OCI-LY7 (cell line): ENCODE measurements around the gene CENPV. TPM values are rescaled to one million over a fixed set of nuclear protein-coding genes. Genes with fewer than 3 reads are reported as not detected.

Experiments
- BruUV-seq: library from RNA; stranded (reverse); fragments of 400-500 nt; replicated peaks from 2 replicates; lab custom pipeline; 2021; lab: Mats Ljungman, UMichigan
- CTCF ChIA-PET: fragments of 300-600 bp; sonication (Branson Sonifier 250); formaldehyde crosslinking; loops from one replicate; lab custom pipeline; 2022; ENCODE audit warnings: antibody characterized with exemption; ENCODE audit not compliant: unreplicated experiment; lab: Charles Lee
- POLR2A ChIA-PET: fragments of 300-600 bp; sonication (Branson Sonifier 250); formaldehyde crosslinking; loops from one replicate; lab custom pipeline; 2022; ENCODE audit warnings: antibody characterized with exemption; lab: Charles Lee
- DNase-seq: peaks from one replicate; pipeline ENCODE4 v3.0.0-alpha.2; 2015; ENCODE audit warnings: low spot score
- H2AFZ ChIP-seq: fragments of 200-600 bp; sonication (generic), shearing (Covaris generic); 2 replicates; pipeline ENCODE4 v1.6.1; 2014; ENCODE audit warnings: mild to moderate bottlenecking, antibody characterized with exemption, low read length, moderate library complexity
- H3K27ac ChIP-seq: fragments of 200-600 bp; sonication (generic); 2 replicates; pipeline ENCODE4 v1.5.1; 2014; ENCODE audit warnings: mixed run types, low read depth, mild to moderate bottlenecking, moderate library complexity, low read length, inconsistent platforms; ENCODE audit not compliant: poor library complexity, severe bottlenecking
- H3K36me3 ChIP-seq: fragments of 200-600 bp; sonication (generic); 2 replicates; pipeline ENCODE4 v1.6.1; 2014; ENCODE audit warnings: mild to moderate bottlenecking, antibody characterized with exemption, low read length, moderate library complexity, mixed read lengths; ENCODE audit not compliant: insufficient read depth
- H3K4me1 ChIP-seq: fragments of 200-600 bp; sonication (generic); 2 replicates; pipeline ENCODE4 v1.5.1; 2014; ENCODE audit warnings: mild to moderate bottlenecking, low read length; ENCODE audit not compliant: insufficient read depth, poor library complexity, severe bottlenecking
- H3K4me2 ChIP-seq: fragments of 200-600 bp; sonication (generic); 2 replicates; pipeline ENCODE4 v1.6.1; 2014; ENCODE audit warnings: mild to moderate bottlenecking, low read length
- H3K4me3 ChIP-seq: fragments of 200-600 bp; sonication (generic); 2 replicates; pipeline ENCODE4 v1.5.1; 2014; ENCODE audit warnings: mild to moderate bottlenecking, low read depth, low read length; ENCODE audit not compliant: poor library complexity, severe bottlenecking
- H3K79me2 ChIP-seq: fragments of 200-600 bp; sonication (generic); 2 replicates; pipeline ENCODE4 v1.6.1; 2016; ENCODE audit warnings: low read depth, mild to moderate bottlenecking, low read length, moderate library complexity, mixed read lengths; ENCODE audit not compliant: insufficient read depth
- H3K9me2 ChIP-seq: fragments of 200-600 bp; sonication (generic); 2 replicates; pipeline ENCODE4 v1.6.1; 2016; ENCODE audit warnings: mild to moderate bottlenecking, low read length, mixed read lengths; ENCODE audit not compliant: insufficient read depth
- H3K9me3 ChIP-seq: fragments of 200-600 bp; sonication (generic); 2 replicates; pipeline ENCODE4 v1.6.1; 2014; ENCODE audit warnings: mild to moderate bottlenecking, mixed run types, low read length, mixed read lengths
- H4K20me1 ChIP-seq: fragments of 200-600 bp; sonication (generic); 2 replicates; pipeline ENCODE4 v1.6.1; 2014; ENCODE audit warnings: mild to moderate bottlenecking, antibody characterized with exemption, low read length, moderate library complexity, mixed read lengths; ENCODE audit not compliant: insufficient read depth
- EZH2phosphoT487 ChIP-seq: fragments of 200-600 bp; sonication (generic); IDR thresholded peaks from 2 replicates; pipeline ENCODE4 v1.6.1; 2018; ENCODE audit warnings: low read depth, borderline replicate concordance, mild to moderate bottlenecking, mixed run types, antibody characterized with exemption, low read length, moderate library complexity, mixed read lengths
- intact Hi-C: fragments of 100-400 bp; cut with micrococcal nuclease; formaldehyde crosslinking; loops from one replicate; pipeline ENCODE4 v1.10.0; 2022; ENCODE audit not compliant: unreplicated experiment
- total RNA-seq, 2 experiments: library from RNA; depleted of rRNA in 1 of 2; stranded (reverse); fragments of >200 nt in 1 of 2; shearing (Covaris generic) in 1 of 2; gene quantifications; 2 replicates each; pipeline ENCODE4 v1.2.3, GENCODE V29; 2014 to 2022
- TF ChIP-seq, protein P1 (sequence below): fragments of 200-600 bp; sonication (generic); conservative IDR thresholded peaks from 2 replicates; pipeline ENCODE4 v1.5.1; 2014; ENCODE audit warnings: mild to moderate bottlenecking, antibody characterized with exemption, low read length, moderate library complexity, mixed read lengths

The CENPV gene
- total RNA-seq, 2 experiments from 2014 or later, result 77.3 to 78.8 TPM

DNA sequence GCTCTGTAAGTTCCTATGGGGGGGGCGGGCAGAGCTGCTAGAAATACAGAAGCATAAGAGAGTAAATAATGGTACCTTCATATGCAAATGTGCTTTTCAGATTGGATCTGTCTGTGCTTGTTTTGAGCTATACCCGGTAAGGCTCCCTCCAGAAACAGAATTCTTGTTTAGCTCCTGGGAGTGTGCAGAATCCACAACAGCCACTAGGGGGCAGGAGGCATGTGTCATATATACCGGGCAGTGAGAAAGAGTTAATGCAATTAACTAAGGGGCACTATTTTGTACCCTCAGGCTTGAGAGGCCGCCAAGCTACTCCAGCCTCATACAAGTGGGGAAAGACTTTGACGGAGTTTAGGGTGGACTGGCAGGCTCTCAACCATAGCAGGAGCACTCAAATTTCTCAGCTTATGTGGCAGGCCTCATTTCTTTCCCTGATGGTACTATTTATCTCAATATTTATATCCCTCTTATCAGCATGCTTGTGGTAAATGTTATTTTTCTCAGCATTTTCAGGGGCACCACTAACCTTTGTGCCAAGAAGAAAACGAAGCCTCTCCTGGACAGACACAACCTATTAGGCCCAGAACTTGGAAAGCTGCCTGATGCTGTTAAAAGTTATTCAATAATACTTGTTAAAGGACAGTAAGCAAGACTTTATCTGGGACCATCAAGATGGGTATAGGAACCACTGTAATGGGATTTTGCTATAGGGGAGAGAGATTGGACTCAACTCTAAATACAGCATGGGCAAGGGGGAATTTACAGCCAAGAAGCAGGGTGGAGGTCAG, 10.7 kb upstream of the CENPV start:
- ChIA-PET CTCF (interaction anchor here (1.0 to 1.7 kb wide), 7 partner anchors 9 to 157 kb away, joined by 3 to 9 read pairs (median 4); partner anchors contain the start of genes CENPV, TRPV2 and UBB), POLR2A (interaction anchor here (0.5 to 1.4 kb wide), 5 partner anchors 11 to 210 kb away, joined by 3 to 5 read pairs (median 3); no protein-coding TSS in a partner anchor)
- Histone ChIP-seq H3K9me2 (no peaks in the 10 kb centered on the region), H3K9me3 (no peaks in the 10 kb centered on the region), H3K79me2 (no peaks in the 10 kb centered on the region), H2AFZ (peak overlapping the region; percentile 1; the same call in 1 of the 2 replicates), H3K4me3 (no peak overlapping the region), H3K27ac (no peak overlapping the region), H4K20me1 (no peaks in the 10 kb centered on the region), H3K4me1 (peaks cover 3% of the 10 kb centered on the region), H3K4me2 (no peak overlapping the region), H3K36me3 (no peaks in the 10 kb centered on the region)
- intact Hi-C loops, result loop anchor here (1.0 kb wide), 2 partner anchors 51 to 157 kb away; partner anchors contain the start of gene TRPV2
- TF ChIP-seq EZH2phosphoT487, result no peak
- TF ChIP-seq, protein P1, sequence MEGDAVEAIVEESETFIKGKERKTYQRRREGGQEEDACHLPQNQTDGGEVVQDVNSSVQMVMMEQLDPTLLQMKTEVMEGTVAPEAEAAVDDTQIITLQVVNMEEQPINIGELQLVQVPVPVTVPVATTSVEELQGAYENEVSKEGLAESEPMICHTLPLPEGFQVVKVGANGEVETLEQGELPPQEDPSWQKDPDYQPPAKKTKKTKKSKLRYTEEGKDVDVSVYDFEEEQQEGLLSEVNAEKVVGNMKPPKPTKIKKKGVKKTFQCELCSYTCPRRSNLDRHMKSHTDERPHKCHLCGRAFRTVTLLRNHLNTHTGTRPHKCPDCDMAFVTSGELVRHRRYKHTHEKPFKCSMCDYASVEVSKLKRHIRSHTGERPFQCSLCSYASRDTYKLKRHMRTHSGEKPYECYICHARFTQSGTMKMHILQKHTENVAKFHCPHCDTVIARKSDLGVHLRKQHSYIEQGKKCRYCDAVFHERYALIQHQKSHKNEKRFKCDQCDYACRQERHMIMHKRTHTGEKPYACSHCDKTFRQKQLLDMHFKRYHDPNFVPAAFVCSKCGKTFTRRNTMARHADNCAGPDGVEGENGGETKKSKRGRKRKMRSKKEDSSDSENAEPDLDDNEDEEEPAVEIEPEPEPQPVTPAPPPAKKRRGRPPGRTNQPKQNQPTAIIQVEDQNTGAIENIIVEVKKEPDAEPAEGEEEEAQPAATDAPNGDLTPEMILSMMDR, result peak; percentile 99
- DNase-seq, result peak; percentile 87
- BruUV-seq, result no TSS peak

- no peaks in the 10 kb centered on the region for H4K20me1 ChIP-seq
- H3K9me2 ChIP-seq, result no peaks in the 10 kb centered on the region
- no peak overlapping the region for H3K4me3 ChIP-seq
- intact Hi-C loops, result no loop called here
- no peak overlapping the region for H3K27ac ChIP-seq
- H3K36me3 ChIP-seq, result no peaks in the 10 kb centered on the region
- H3K4me2 ChIP-seq, result no peak overlapping the region
- no peaks in the 10 kb centered on the region for H3K9me3 ChIP-seq
- no peak for TF ChIP-seq EZH2phosphoT487
- TF ChIP-seq, protein P1, result no peak
- ChIA-PET CTCF (no interaction called here), POLR2A (interaction anchor here (0.6 kb wide), 1 partner anchor 66 kb away, joined by 5 read pairs; no protein-coding TSS in a partner anchor)
- H3K4me1 ChIP-seq, result peaks cover 3% of the 10 kb centered on the region
- H3K79me2 ChIP-seq, result no peaks in the 10 kb centered on the region
- DNase-seq, result no peak
- BruUV-seq, result no TSS peak
- H2AFZ ChIP-seq, result no peak overlapping the region
These were observed 8.6 kb upstream of the CENPV start for GRCh38 chr17:16361874-16362273.
